ENCODE results near the gene INPP5E.

The INPP5E gene

DNA sequence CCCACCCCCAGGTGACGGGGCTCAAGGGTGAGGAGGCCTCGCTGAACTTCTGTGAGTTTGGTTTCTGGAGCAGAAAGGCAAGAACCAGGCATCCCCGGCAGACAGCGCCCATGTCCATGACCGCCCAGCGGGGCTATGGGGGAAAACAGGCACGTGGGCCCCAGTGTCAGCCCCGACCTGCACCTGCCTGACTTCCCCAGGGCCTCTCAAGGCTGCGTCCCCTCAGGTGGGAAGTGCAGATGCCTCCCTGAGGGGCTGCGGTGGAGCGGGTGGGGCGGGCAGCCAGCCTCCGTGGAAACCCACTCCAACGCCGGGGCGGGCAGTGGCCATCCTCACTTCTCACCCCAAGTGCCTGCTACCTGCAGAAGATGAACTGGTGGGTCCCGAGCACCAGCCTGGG is 59.3 kb downstream of the INPP5E start:
- DNase-seq, result no peak

GRCh38 chr9:136379891-136380290 is 59.8 kb downstream of the INPP5E start:
- no peak for DNase-seq

DNA sequence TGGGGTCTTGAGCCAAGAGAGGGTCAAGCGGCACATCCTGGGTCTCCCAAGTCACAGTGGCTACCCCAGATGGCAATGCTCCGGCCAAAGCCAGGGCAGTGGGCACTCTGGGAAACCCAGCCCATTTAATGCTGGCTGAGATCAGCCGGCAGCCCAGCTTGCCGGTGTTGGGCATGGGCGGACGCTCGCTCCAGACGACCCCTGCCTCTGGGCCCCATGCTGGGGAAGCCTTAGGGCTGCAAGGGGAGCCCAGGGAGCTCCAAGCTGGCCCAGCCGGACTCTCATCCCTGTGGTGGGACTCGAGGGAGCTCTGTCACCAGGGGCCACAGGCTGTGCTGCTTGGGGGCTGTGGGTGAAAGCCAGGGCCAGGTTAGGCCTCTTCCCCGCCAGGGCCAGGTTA is 60.2 kb downstream of the INPP5E start:
- DNase-seq, result no peak

GRCh38 chr9:136379003-136379287 is 60.7 kb downstream of the INPP5E start:
- no peak for DNase-seq
